ENCODE measurements around the gene CEP78. TPM values are rescaled to one million over a fixed set of nuclear protein-coding genes. Genes with fewer than 3 reads are reported as not detected.
A peak's percentile ranks its signal among the peaks of the same experiment; 100 is the strongest.

Gene CEP78
- total and polyA plus RNA-seq, 4 donors: 3.8 to 14.7 (median 7.3) TPM

GRCh38 chr9:78292716-78293497 lies 57.0 kb downstream of the CEP78 start:
- DNase-seq (no peak), ATAC-seq (ENCODE audit: low FRiP score) (no peak)
- H3K27me3 ChIP-seq (ENCODE audit: control insufficient read depth in 1 of 2, insufficient read depth in 2 of 2, low read length in 1 of 2): no peaks in the 10 kb centered on the region
- H3K9me3 ChIP-seq (ENCODE audit: control insufficient read depth, low read length): no peaks in the 10 kb centered on the region
- no peaks in the 10 kb centered on the region for H3K36me3 ChIP-seq (ENCODE audit: control insufficient read depth in 1 of 2, insufficient read depth in 2 of 2, low read length in 1 of 2)
- H3K4me3 ChIP-seq (ENCODE audit: low read length in 2 of 2): no peak overlapping the region
- intact Hi-C loops (cut with DNase I): loop anchor here in 1 of 2 donors (1.0 kb wide), 1 partner anchor 50 kb away; no protein-coding TSS in a partner anchor
- no peaks in the 10 kb centered on the region for H3K4me1 ChIP-seq (ENCODE audit: control insufficient read depth in 1 of 2, insufficient read depth in 2 of 2, low read length in 2 of 2)
- WGBS, 2 donors: 95% methylated on average over 9 of the region's 9 CpGs
- no peak overlapping the region for H3K27ac ChIP-seq (ENCODE audit: low read depth in 1 of 2, low read length in 2 of 2)

DNA sequence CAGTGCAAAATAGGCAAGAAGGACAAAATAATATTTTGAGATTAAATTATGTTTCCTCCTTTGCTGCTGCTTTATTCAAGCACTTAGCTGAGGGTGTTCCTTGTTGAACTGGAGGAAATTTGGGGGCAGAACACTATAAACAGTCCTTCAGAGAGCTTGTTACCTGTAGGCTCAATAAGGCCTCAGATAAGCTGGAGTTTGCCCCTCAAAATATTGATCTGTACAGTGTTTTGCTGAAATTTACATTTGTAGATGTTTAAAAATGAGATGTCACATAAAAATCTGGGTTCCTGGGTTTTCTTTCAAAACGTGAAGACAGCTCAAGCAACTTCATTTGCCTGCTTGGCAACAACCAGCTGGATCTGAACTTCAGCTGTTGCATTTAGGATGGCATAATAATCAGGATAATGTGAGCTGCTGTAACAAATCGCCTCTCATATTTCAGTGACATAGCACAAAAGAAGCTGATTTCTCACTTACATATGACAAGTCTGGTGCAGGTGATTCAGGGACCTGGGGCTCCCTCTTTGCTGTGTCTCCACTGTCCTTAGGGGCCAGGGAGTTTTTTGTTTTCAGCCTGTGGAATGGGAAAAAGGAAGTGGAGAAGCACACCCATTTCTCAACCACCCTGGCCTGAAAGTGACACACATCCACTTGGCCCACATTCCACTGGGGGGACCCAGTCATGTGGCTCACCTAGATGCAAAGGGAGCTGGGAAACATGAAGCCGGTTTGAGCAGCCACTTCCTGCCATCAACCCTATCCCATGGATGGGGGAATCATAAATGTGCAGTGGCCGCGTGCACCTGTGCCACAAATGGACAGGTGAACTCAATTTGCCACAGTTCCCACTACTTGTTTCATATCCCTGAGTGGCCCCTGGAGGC lies 58.7 kb downstream of the CEP78 start:
- WGBS, 2 donors: 91% methylated on average over 5 of the region's 5 CpGs
- no peak for ATAC-seq (ENCODE audit: low FRiP score)
- DNase-seq: no peak
- Histone ChIP-seq H3K4me1 (ENCODE audit: control insufficient read depth in 1 of 2, insufficient read depth in 2 of 2, low read length in 2 of 2) (no peaks in the 10 kb centered on the region), H3K9me3 (ENCODE audit: control insufficient read depth, low read length) (no peaks in the 10 kb centered on the region), H3K4me3 (ENCODE audit: low read length in 2 of 2) (no peak overlapping the region), H3K27ac (ENCODE audit: low read depth in 1 of 2, low read length in 2 of 2) (no peak overlapping the region), H3K36me3 (ENCODE audit: control insufficient read depth in 1 of 2, insufficient read depth in 2 of 2, low read length in 1 of 2) (no peaks in the 10 kb centered on the region), H3K27me3 (ENCODE audit: control insufficient read depth in 1 of 2, insufficient read depth in 2 of 2, low read length in 1 of 2) (no peaks in the 10 kb centered on the region)
- intact Hi-C loops (cut with DNase I): loop anchor here in 1 of 2 donors (5.0 kb wide), 1 partner anchor 57 kb away; the partner anchor contains the start of gene CEP78

DNA sequence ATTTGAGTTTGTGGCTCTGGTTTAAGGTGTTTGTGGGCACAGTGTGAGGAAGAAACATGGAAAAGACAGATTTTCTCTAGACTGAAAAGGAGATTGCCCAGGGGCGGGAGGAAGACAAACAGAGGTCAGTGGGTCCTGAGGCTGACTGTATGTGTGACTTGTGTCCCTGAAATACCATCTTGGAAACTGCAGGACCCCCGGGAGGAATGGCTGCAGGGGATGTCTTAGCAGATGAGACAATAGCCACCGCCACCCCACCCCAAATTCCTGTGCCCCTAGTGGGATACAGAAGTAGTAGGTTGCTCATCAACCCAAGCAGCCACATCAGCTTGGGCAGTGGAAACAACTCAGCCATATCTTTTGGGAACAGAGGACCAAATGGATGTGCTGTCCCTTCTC lies 59.3 kb downstream of the CEP78 start:
- intact Hi-C loops (cut with DNase I): loop anchor here in 1 of 2 donors (5.0 kb wide), 1 partner anchor 58 kb away; the partner anchor contains the start of gene CEP78
- H3K4me1 ChIP-seq (ENCODE audit: control insufficient read depth in 1 of 2, insufficient read depth in 2 of 2, low read length in 2 of 2): no peaks in the 10 kb centered on the region
- H3K27ac ChIP-seq (ENCODE audit: low read depth in 1 of 2, low read length in 2 of 2): no peak overlapping the region
- ATAC-seq (ENCODE audit: low FRiP score) (no peak), DNase-seq (no peak)
- H3K27me3 ChIP-seq (ENCODE audit: control insufficient read depth in 1 of 2, insufficient read depth in 2 of 2, low read length in 1 of 2): no peaks in the 10 kb centered on the region
- WGBS, 2 donors: 93 to 98% methylated on average over 3 of the region's 3 CpGs
- H3K4me3 ChIP-seq (ENCODE audit: low read length in 2 of 2): no peak overlapping the region
- no peaks in the 10 kb centered on the region for H3K9me3 ChIP-seq (ENCODE audit: control insufficient read depth, low read length)
- H3K36me3 ChIP-seq (ENCODE audit: control insufficient read depth in 1 of 2, insufficient read depth in 2 of 2, low read length in 1 of 2): no peaks in the 10 kb centered on the region

DNA sequence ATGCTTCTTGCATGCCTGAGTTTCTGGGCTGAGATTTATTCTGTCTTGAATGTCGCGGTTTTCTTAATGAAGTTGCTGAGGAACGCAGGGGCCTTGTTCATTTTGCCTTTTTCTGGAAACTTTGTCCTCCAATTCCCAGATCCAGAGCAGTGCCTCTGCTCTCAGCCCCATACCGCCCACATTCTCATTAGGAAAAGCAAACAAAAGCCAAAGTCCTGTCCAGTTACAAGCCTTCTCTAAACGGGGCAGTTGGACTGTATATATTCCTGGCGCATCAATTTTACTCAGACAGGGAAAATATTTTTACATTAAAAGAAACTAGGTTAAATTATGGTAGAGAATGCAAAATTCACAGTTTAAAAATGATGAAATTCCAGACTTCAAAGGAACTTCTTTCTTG lies 59.9 kb downstream of the CEP78 start:
- ATAC-seq (ENCODE audit: low FRiP score): no peak
- 12 to 17% methylated on average over 6 of the region's 6 CpGs for WGBS, 2 donors
- H3K4me3 ChIP-seq (ENCODE audit: low read length in 2 of 2): no peak overlapping the region
- no peaks in the 10 kb centered on the region for H3K27me3 ChIP-seq (ENCODE audit: control insufficient read depth in 1 of 2, insufficient read depth in 2 of 2, low read length in 1 of 2)
- intact Hi-C loops (cut with DNase I): loop anchor here in 1 of 2 donors (5.0 kb wide), 1 partner anchor 58 kb away; the partner anchor contains the start of gene CEP78
- no peaks in the 10 kb centered on the region for H3K36me3 ChIP-seq (ENCODE audit: control insufficient read depth in 1 of 2, insufficient read depth in 2 of 2, low read length in 1 of 2)
- H3K27ac ChIP-seq (ENCODE audit: low read depth in 1 of 2, low read length in 2 of 2): no peak overlapping the region
- DNase-seq: no peak
- H3K9me3 ChIP-seq (ENCODE audit: control insufficient read depth, low read length): no peaks in the 10 kb centered on the region
- no peaks in the 10 kb centered on the region for H3K4me1 ChIP-seq (ENCODE audit: control insufficient read depth in 1 of 2, insufficient read depth in 2 of 2, low read length in 2 of 2)

DNA sequence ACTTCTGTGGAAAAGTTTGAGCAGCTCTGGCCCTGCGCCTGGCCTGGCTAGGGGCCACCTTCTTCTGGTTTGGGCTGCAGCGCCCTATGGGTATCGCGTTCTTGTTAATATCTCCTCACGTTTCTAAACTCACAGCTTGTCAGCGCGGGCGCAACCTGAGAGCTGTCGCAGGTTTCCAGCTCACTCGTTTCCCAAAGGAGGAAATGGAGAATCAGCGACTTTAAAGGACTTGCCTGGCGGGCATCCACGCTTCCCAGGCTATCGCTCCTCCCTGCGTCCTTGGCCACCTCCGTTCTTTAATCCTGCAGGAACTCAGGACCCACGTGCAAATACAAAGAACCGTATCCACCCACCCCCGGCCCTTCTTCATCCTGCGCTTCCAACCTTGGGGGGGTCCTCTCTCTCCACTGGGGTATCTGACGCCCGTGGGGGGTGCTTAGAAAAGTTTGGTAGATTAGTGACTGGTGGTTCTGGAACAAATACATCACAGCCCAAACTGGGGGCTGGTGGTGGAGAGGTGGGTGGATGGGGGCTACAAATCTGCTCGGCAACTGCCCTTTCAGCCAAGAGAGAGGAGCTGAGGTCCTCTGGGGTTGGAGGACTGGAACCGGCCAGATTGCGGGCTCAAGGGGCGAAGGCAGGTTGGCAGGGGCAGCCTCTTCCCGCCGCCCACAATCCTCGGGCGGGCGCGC lies 60.5 kb downstream of the CEP78 start:
- DNase-seq: peak in 1 of 2 donors; percentile 77
- intact Hi-C loops (cut with DNase I): loop anchor here in 1 of 2 donors (5.0 kb wide), 1 partner anchor 59 kb away; the partner anchor contains the start of gene CEP78
- H3K36me3 ChIP-seq (ENCODE audit: control insufficient read depth in 1 of 2, insufficient read depth in 2 of 2, low read length in 1 of 2): no peaks in the 10 kb centered on the region
- peak overlapping the region; percentile 27 to 41 for H3K4me3 ChIP-seq (ENCODE audit: low read length in 2 of 2)
- H3K27me3 ChIP-seq (ENCODE audit: control insufficient read depth in 1 of 2, insufficient read depth in 2 of 2, low read length in 1 of 2): no peaks in the 10 kb centered on the region
- H3K4me1 ChIP-seq (ENCODE audit: control insufficient read depth in 1 of 2, insufficient read depth in 2 of 2, low read length in 2 of 2): no peaks in the 10 kb centered on the region
- 1% methylated on average over 32 of the region's 32 CpGs for WGBS, 2 donors
- H3K9me3 ChIP-seq (ENCODE audit: control insufficient read depth, low read length): no peaks in the 10 kb centered on the region
- no peak overlapping the region for H3K27ac ChIP-seq (ENCODE audit: low read depth in 1 of 2, low read length in 2 of 2)
- peak; percentile 1 for ATAC-seq (ENCODE audit: low FRiP score)

DNA sequence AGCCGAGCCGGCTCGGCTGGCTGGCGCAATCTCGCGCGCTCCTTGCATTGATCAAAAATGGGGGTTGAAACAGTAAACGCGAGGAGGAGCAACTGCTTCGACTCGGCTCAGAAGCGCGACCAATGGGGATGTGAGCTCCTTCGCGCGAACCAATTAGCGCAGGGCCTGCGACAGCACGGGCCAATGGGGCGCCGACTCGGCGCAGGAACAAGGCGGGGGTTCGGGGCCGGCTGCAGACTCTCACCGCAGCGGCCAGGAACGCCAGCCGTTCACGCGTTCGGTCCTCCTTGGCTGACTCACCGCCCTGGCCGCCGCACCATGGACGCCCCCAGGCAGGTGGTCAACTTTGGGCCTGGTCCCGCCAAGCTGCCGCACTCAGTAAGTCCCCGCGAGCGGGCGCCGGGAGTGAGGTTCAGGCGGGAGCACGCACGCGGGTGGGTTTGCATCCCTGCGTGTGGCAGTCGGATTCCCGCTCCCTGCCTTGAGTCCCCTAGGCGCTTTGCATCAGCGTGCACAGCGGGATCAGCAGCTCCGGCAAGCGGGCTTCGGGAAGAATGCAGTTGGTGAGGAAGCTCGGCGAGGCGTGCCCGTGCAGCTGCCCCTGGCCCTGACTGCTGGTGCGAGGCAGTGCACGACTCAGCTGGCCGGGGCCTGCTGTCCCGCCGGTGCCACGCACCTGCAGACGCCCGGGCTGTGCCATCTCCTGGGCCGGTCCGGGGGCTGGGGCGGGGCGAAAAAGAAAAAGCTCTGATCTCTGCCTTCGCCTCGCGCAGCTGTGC lies 61.2 kb downstream of the CEP78 start, which contains the start of gene PSAT1:
TSS of gene PSAT1 (plus strand) at position 233 of the 779 bp plus-strand sequence. CDS start at position 319, 86 bp downstream.
- DNase-seq (peak; percentile 90 to 94), ATAC-seq (ENCODE audit: low FRiP score) (peak; percentile 97)
- Histone ChIP-seq H3K27me3 (ENCODE audit: control insufficient read depth in 1 of 2, insufficient read depth in 2 of 2, low read length in 1 of 2) (no peaks in the 10 kb centered on the region), H3K4me1 (ENCODE audit: control insufficient read depth in 1 of 2, insufficient read depth in 2 of 2, low read length in 2 of 2) (no peaks in the 10 kb centered on the region), H3K4me3 (ENCODE audit: low read length in 2 of 2) (peak within 1 kb of the TSS; percentile 27 to 41), H3K27ac (ENCODE audit: low read depth in 1 of 2, low read length in 2 of 2) (no peak within 1 kb of the TSS), H3K9me3 (ENCODE audit: control insufficient read depth, low read length) (no peaks in the 10 kb centered on the region), H3K36me3 (ENCODE audit: control insufficient read depth in 1 of 2, insufficient read depth in 2 of 2, low read length in 1 of 2) (no peaks in the 10 kb centered on the region)
- 0% methylated on average over 67 to 76 of the region's 76 CpGs for WGBS, 2 donors
- intact Hi-C loops (cut with DNase I): loop anchor here in 1 of 2 donors (5.0 kb wide), 1 partner anchor 60 kb away; the partner anchor contains the start of gene CEP78

GRCh38 chr9:78297672-78297961 lies 61.7 kb downstream of the CEP78 start:
- intact Hi-C loops (cut with DNase I): loop anchor here in 1 of 2 donors (5.0 kb wide), 1 partner anchor 60 kb away; the partner anchor contains the start of gene CEP78
- Histone ChIP-seq H3K4me1 (ENCODE audit: control insufficient read depth in 1 of 2, insufficient read depth in 2 of 2, low read length in 2 of 2) (no peaks in the 10 kb centered on the region), H3K27ac (ENCODE audit: low read depth in 1 of 2, low read length in 2 of 2) (no peak overlapping the region), H3K27me3 (ENCODE audit: control insufficient read depth in 1 of 2, insufficient read depth in 2 of 2, low read length in 1 of 2) (no peaks in the 10 kb centered on the region), H3K36me3 (ENCODE audit: control insufficient read depth in 1 of 2, insufficient read depth in 2 of 2, low read length in 1 of 2) (no peaks in the 10 kb centered on the region), H3K4me3 (ENCODE audit: low read length in 2 of 2) (peak overlapping the region; percentile 4 to 41), H3K9me3 (ENCODE audit: control insufficient read depth, low read length) (no peaks in the 10 kb centered on the region)
- DNase-seq: no peak
- peak; percentile 61 for ATAC-seq (ENCODE audit: low FRiP score)
- WGBS, 2 donors: 0% methylated on average over 10 of the region's 10 CpGs
